Fibroblast of lung (primary cell): ENCODE data around the gene LRRC8D.

Experiments
- EZH2 ChIP-seq: IDR thresholded peaks from 2 replicates; pipeline ENCODE4 v1.5.1; 2012; ENCODE audit warnings: low read length, control low read depth, mild to moderate bottlenecking; ENCODE audit errors: missing control alignments
- TF ChIP-seq, protein P1 (sequence below), 2 donors: IDR thresholded peaks in 1 of 2; conservative IDR thresholded peaks in 1 of 2; 1 replicate in 1 of 2; 2 replicates in 1 of 2; pipeline ENCODE4 v1.5.1; 2011 to 2012; ENCODE audit warnings: low read length in 2 of 2, control low read depth in 1 of 2, inconsistent platforms in 1 of 2, low read depth in 1 of 2, mild to moderate bottlenecking in 1 of 2

DNA sequence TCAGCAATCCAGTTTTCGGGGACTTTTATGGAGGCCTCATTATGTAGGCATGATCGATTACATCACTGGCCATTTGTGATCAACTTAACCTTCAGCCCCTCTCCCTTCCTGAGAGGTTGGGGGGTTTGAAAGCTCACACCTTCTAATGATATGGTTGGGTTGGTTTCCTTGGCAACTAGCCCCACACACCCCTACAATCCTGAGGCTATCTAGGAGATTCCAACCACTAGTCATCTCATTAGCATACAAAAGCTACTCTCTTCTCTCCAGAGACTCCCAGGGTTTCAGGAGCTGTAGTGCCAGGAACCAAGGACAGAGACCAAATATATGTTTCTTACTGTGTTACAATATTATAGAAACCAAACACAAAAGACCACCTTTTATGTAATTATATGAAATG lies 138.9 kb downstream of the LRRC8D start:
- TF ChIP-seq, protein P1, sequence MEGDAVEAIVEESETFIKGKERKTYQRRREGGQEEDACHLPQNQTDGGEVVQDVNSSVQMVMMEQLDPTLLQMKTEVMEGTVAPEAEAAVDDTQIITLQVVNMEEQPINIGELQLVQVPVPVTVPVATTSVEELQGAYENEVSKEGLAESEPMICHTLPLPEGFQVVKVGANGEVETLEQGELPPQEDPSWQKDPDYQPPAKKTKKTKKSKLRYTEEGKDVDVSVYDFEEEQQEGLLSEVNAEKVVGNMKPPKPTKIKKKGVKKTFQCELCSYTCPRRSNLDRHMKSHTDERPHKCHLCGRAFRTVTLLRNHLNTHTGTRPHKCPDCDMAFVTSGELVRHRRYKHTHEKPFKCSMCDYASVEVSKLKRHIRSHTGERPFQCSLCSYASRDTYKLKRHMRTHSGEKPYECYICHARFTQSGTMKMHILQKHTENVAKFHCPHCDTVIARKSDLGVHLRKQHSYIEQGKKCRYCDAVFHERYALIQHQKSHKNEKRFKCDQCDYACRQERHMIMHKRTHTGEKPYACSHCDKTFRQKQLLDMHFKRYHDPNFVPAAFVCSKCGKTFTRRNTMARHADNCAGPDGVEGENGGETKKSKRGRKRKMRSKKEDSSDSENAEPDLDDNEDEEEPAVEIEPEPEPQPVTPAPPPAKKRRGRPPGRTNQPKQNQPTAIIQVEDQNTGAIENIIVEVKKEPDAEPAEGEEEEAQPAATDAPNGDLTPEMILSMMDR (conservative IDR thresholded peaks at IDR 0.05 in 1 of 2, IDR thresholded peaks at IDR 0.05 in 1 of 2; ENCODE audit: low read depth in 1 of 2, low read length in 2 of 2): no peak
- TF ChIP-seq EZH2: no peak
